Measurements from ENCODE around the gene DENND5B.
"Not testable (repeated sequence)": the region's sequence is repeated elsewhere in the genome, so short reads cannot be mapped to it uniquely, and the experiment has no call there.

The DENND5B gene

GRCh38 chr12:31562594-31563328, 28.2 kb downstream of the DENND5B start:
- DNase-seq (ENCODE audit: extremely low spot score, insufficient read length, low read depth) (no peak), FAIRE-seq (no peak)

- DNase-seq (ENCODE audit: extremely low spot score, insufficient read length, low read depth), result no peak
- no peak for FAIRE-seq
These were observed 30.4 kb downstream of the DENND5B start for GRCh38 chr12:31560516-31560915.

- FAIRE-seq (no peak), DNase-seq (ENCODE audit: extremely low spot score, insufficient read length, low read depth) (no peak)
These were observed 32.4 kb downstream of the DENND5B start for GRCh38 chr12:31558521-31558920.

- FAIRE-seq (no peak), DNase-seq (ENCODE audit: extremely low spot score, insufficient read length, low read depth) (no peak)
These were observed 33.2 kb downstream of the DENND5B start for GRCh38 chr12:31557707-31558106.

- FAIRE-seq, result not testable (repeated sequence)
These were observed 35.5 kb downstream of the DENND5B start for GRCh38 chr12:31555466-31555865.

GRCh38 chr12:31550590-31550989, 40.3 kb downstream of the DENND5B start:
- FAIRE-seq; DNase-seq (ENCODE audit: extremely low spot score, insufficient read length, low read depth): not testable (repeated sequence)

More at GRCh38 chr12:31555466-31555865, 35.5 kb downstream of the DENND5B start:
- not testable (repeated sequence) for DNase-seq (ENCODE audit: extremely low spot score, insufficient read length, low read depth)

- DNase-seq (ENCODE audit: extremely low spot score, insufficient read length, low read depth), result no peak
- FAIRE-seq, result no peak
These were observed 54.3 kb downstream of the DENND5B start for GRCh38 chr12:31536672-31537071.

- DNase-seq (ENCODE audit: extremely low spot score, insufficient read length, low read depth) (no peak), FAIRE-seq (peak; percentile 65)
These were observed 57.5 kb downstream of the DENND5B start for GRCh38 chr12:31533470-31533869.

- FAIRE-seq (no peak), DNase-seq (ENCODE audit: extremely low spot score, insufficient read length, low read depth) (no peak)
These were observed 59.0 kb downstream of the DENND5B start for GRCh38 chr12:31531893-31532292.

GRCh38 chr12:31528095-31528494, 62.8 kb downstream of the DENND5B start:
- FAIRE-seq (peak; percentile 12), DNase-seq (ENCODE audit: extremely low spot score, insufficient read length, low read depth) (no peak)

- DNase-seq (ENCODE audit: extremely low spot score, insufficient read length, low read depth) (no peak), FAIRE-seq (no peak)
These were observed 63.9 kb downstream of the DENND5B start for GRCh38 chr12:31527083-31527482.

GRCh38 chr12:31526158-31526546, 64.8 kb downstream of the DENND5B start:
- peak; percentile 62 for FAIRE-seq
- DNase-seq (ENCODE audit: extremely low spot score, insufficient read length, low read depth), result no peak

- FAIRE-seq (peak; percentile 65), DNase-seq (ENCODE audit: extremely low spot score, insufficient read length, low read depth) (no peak)
These were observed 65.3 kb downstream of the DENND5B start for GRCh38 chr12:31525496-31526157.

GRCh38 chr12:31524791-31525495, 66.0 kb downstream of the DENND5B start:
- DNase-seq (ENCODE audit: extremely low spot score, insufficient read length, low read depth) (peak; percentile 4), FAIRE-seq (peak; percentile 97)

GRCh38 chr12:31523306-31523705, 67.6 kb downstream of the DENND5B start:
- DNase-seq (ENCODE audit: extremely low spot score, insufficient read length, low read depth), result no peak
- FAIRE-seq, result no peak

- DNase-seq (ENCODE audit: extremely low spot score, insufficient read length, low read depth) (no peak), FAIRE-seq (no peak)
These were observed 68.3 kb downstream of the DENND5B start for GRCh38 chr12:31522607-31523006.

GRCh38 chr12:31521964-31522363, 69.0 kb downstream of the DENND5B start:
- FAIRE-seq, result no peak
- DNase-seq (ENCODE audit: extremely low spot score, insufficient read length, low read depth), result no peak

- FAIRE-seq, result no peak
These were observed 71.4 kb downstream of the DENND5B start for GRCh38 chr12:31519511-31519910.

GRCh38 chr12:31518680-31519227, 72.2 kb downstream of the DENND5B start:
- FAIRE-seq (no peak), DNase-seq (ENCODE audit: extremely low spot score, insufficient read length, low read depth) (no peak)

More at GRCh38 chr12:31519511-31519910, 71.4 kb downstream of the DENND5B start:
- DNase-seq (ENCODE audit: extremely low spot score, insufficient read length, low read depth), result no peak

GRCh38 chr12:31517994-31518393, 72.9 kb downstream of the DENND5B start:
- DNase-seq (ENCODE audit: extremely low spot score, insufficient read length, low read depth), result no peak
- FAIRE-seq, result no peak

GRCh38 chr12:31516702-31517101, 74.2 kb downstream of the DENND5B start:
- no peak for DNase-seq (ENCODE audit: extremely low spot score, insufficient read length, low read depth)
- no peak for FAIRE-seq
